ENCODE results near the gene GNA14. TPM values are rescaled to one million over a fixed set of nuclear protein-coding genes. Genes with fewer than 3 reads are reported as not detected.
A peak's percentile ranks its signal among the peaks of the same experiment; 100 is the strongest.

GNA14 gene
- total and polyA plus RNA-seq, 5 donors: 2.5 to 5.2 (median 4.3) TPM

DNA sequence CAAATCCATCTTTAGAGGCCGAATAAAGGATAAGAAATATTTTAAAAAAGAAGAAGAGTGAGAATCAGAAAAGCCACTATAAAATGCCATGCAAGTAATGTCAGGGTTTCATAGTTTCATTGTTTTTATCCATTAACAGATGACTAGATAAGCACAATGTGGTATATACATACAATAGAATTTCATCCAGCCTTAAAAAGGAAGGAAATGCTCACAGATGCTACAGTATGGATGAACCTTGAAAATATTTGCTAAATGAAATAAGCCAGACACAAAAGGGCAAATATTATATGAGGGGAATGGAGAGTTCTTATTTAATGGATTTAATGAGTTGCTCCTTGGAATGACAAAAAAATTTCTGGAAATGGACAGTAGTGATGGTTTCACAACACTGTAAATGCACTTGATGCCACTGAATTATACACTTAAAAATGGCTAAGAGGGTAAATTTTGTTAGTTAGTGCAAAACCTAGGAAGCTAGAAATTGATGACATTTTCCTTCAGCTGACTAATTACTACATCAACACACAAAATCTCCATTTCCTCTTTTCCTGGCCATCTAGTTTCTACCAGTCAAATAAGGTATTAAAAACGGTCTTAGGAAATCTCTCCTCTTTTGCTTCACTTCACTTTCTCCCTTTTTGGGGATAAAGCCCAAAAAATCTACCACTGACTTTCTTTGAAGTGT is 86.6 kb downstream of the GNA14 start:
- intact Hi-C loops (cut with DNase I): no loop called here
- no peaks in the 10 kb centered on the region for H3K27me3 ChIP-seq (ENCODE audit: control insufficient read depth, insufficient read depth)
- no peaks in the 10 kb centered on the region for H3K4me1 ChIP-seq (ENCODE audit: control insufficient read depth, insufficient read depth, low read length)
- no peaks in the 10 kb centered on the region for H3K9me3 ChIP-seq (ENCODE audit: control insufficient read depth, low read length)
- no peak overlapping the region for H3K4me3 ChIP-seq (ENCODE audit: low read length)
- WGBS: 76% methylated on average over 2 of the region's 2 CpGs
- ATAC-seq (no peak), DNase-seq (no peak)
- H3K27ac ChIP-seq (ENCODE audit: low read length): no peak overlapping the region

DNA sequence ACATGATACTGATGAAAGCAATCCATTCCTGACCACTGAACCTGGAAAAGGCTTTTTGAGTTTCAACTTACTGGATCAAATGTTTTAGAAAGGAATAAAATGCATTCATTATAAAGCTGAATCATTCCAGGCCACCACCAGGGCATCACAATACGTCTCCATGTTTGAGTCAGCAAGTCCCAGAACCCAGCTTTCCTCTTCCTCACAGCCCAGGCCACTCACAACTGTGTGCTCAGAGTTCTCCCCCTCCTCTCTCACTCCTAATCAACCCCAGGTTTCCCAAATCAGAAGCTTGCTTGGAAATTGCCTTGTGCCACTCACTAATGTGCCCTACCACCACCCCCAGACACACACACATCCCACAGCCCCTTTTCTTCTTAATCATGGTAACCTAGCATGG is 91.7 kb downstream of the GNA14 start:
- no peak for DNase-seq
- H3K4me1 ChIP-seq (ENCODE audit: control insufficient read depth, insufficient read depth, low read length): no peaks in the 10 kb centered on the region
- no peak overlapping the region for H3K4me3 ChIP-seq (ENCODE audit: low read length)
- no peak overlapping the region for H3K27ac ChIP-seq (ENCODE audit: low read length)
- 76% methylated on average over 1 of the region's 1 CpG for WGBS
- ATAC-seq: no peak
- no peaks in the 10 kb centered on the region for H3K27me3 ChIP-seq (ENCODE audit: control insufficient read depth, insufficient read depth)
- intact Hi-C loops (cut with DNase I): no loop called here
- H3K9me3 ChIP-seq (ENCODE audit: control insufficient read depth, low read length): no peaks in the 10 kb centered on the region

DNA sequence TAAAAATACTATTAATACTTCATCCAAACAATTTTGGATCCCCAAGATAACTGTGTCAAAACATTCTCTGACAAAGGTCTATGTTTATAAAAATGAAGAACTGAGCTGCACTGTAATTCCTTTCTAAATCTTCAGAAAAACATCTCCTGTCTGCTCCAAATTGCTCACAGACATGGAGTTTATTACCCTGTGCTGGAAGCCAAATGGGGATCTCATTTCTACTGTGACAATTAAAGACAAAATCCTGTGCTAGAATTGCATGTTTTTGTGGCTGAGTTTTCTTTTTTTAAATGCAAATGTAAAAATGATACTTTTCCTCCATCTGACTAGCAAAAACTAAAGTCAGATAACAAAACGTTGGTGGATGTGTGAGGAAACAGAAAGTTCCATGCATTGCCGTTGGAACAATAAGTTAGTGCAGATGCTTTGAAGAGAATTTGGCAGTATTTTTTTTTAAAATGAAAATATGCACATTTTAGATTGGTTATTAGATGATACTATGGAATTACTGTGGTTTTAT is 93.5 kb downstream of the GNA14 start:
- H3K27ac ChIP-seq (ENCODE audit: low read length): no peak overlapping the region
- 31% methylated on average over 2 of the region's 2 CpGs for WGBS

GRCh38 chr9:77547106-77547730 is 100.9 kb downstream of the GNA14 start:
- no peak overlapping the region for H3K4me3 ChIP-seq (ENCODE audit: low read length)
- H3K27me3 ChIP-seq (ENCODE audit: control insufficient read depth, insufficient read depth): no peaks in the 10 kb centered on the region
- intact Hi-C loops (cut with DNase I): no loop called here
- H3K4me1 ChIP-seq (ENCODE audit: control insufficient read depth, insufficient read depth, low read length): no peaks in the 10 kb centered on the region
- no peak for DNase-seq
- 66% methylated on average over 5 of the region's 5 CpGs for WGBS
- H3K27ac ChIP-seq (ENCODE audit: low read length): no peak overlapping the region
- no peaks in the 10 kb centered on the region for H3K9me3 ChIP-seq (ENCODE audit: control insufficient read depth, low read length)
- no peak for ATAC-seq

More for the DNA sequence above, 93.5 kb downstream of the GNA14 start:
- H3K9me3 ChIP-seq (ENCODE audit: control insufficient read depth, low read length): no peaks in the 10 kb centered on the region
- H3K4me3 ChIP-seq (ENCODE audit: low read length): no peak overlapping the region
- ATAC-seq (no peak), DNase-seq (no peak)
- H3K4me1 ChIP-seq (ENCODE audit: control insufficient read depth, insufficient read depth, low read length): no peaks in the 10 kb centered on the region
- intact Hi-C loops (cut with DNase I): no loop called here
- no peaks in the 10 kb centered on the region for H3K27me3 ChIP-seq (ENCODE audit: control insufficient read depth, insufficient read depth)

GRCh38 chr9:77546376-77546950 is 101.7 kb downstream of the GNA14 start:
- Histone ChIP-seq H3K27me3 (ENCODE audit: control insufficient read depth, insufficient read depth) (no peaks in the 10 kb centered on the region), H3K4me3 (ENCODE audit: low read length) (no peak overlapping the region), H3K27ac (ENCODE audit: low read length) (no peak overlapping the region), H3K4me1 (ENCODE audit: control insufficient read depth, insufficient read depth, low read length) (no peaks in the 10 kb centered on the region), H3K9me3 (ENCODE audit: control insufficient read depth, low read length) (no peaks in the 10 kb centered on the region)
- no peak for DNase-seq
- WGBS: 90% methylated on average over 5 of the region's 5 CpGs
- intact Hi-C loops (cut with DNase I): no loop called here
- no peak for ATAC-seq

GRCh38 chr9:77544546-77544945 is 103.6 kb downstream of the GNA14 start:
- no peaks in the 10 kb centered on the region for H3K4me1 ChIP-seq (ENCODE audit: control insufficient read depth, insufficient read depth, low read length)
- WGBS: 64% methylated on average over 3 of the region's 3 CpGs
- no peaks in the 10 kb centered on the region for H3K27me3 ChIP-seq (ENCODE audit: control insufficient read depth, insufficient read depth)
- no peaks in the 10 kb centered on the region for H3K9me3 ChIP-seq (ENCODE audit: control insufficient read depth, low read length)
- ATAC-seq (no peak), DNase-seq (no peak)
- H3K27ac ChIP-seq (ENCODE audit: low read length): no peak overlapping the region
- intact Hi-C loops (cut with DNase I): no loop called here
- H3K4me3 ChIP-seq (ENCODE audit: low read length): no peak overlapping the region

GRCh38 chr9:77543131-77543822 is 104.8 kb downstream of the GNA14 start:
- WGBS: 80% methylated on average over 7 of the region's 7 CpGs
- no peak for ATAC-seq
- H3K4me1 ChIP-seq (ENCODE audit: control insufficient read depth, insufficient read depth, low read length): no peaks in the 10 kb centered on the region

GRCh38 chr9:77541600-77541999 is 106.5 kb downstream of the GNA14 start:
- WGBS: 46% methylated on average over 1 of the region's 1 CpG
- Histone ChIP-seq H3K4me1 (ENCODE audit: control insufficient read depth, insufficient read depth, low read length) (no peaks in the 10 kb centered on the region), H3K9me3 (ENCODE audit: control insufficient read depth, low read length) (no peaks in the 10 kb centered on the region), H3K27me3 (ENCODE audit: control insufficient read depth, insufficient read depth) (no peaks in the 10 kb centered on the region), H3K4me3 (ENCODE audit: low read length) (no peak overlapping the region), H3K27ac (ENCODE audit: low read length) (no peak overlapping the region)
- DNase-seq (no peak), ATAC-seq (no peak)
- intact Hi-C loops (cut with DNase I): no loop called here

More at GRCh38 chr9:77543131-77543822, 104.8 kb downstream of the GNA14 start:
- DNase-seq: no peak
- Histone ChIP-seq H3K4me3 (ENCODE audit: low read length) (no peak overlapping the region), H3K27me3 (ENCODE audit: control insufficient read depth, insufficient read depth) (no peaks in the 10 kb centered on the region), H3K27ac (ENCODE audit: low read length) (no peak overlapping the region), H3K9me3 (ENCODE audit: control insufficient read depth, low read length) (no peaks in the 10 kb centered on the region)
- intact Hi-C loops (cut with DNase I): no loop called here

DNA sequence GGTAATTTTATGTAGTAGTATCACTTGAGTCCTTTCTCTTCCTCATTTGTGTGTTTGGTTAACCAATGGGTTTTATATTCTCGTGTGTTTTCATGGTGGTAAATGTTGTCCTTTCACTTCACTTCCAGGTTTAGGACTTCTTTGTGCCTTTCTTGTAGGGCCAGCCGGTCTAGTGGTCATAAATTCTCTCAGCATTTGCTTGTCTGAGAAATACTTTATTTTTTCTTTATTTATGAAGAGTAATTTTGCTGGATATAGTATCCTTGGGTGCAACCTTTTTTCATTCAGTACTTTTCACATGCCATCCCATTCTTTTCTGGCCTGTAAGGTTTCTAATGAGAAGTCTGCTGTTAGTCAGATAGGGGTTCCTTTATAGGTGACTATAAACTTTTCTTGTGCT is 107.1 kb downstream of the GNA14 start:
- Histone ChIP-seq H3K9me3 (ENCODE audit: control insufficient read depth, low read length) (no peaks in the 10 kb centered on the region), H3K27ac (ENCODE audit: low read length) (no peak overlapping the region), H3K4me1 (ENCODE audit: control insufficient read depth, insufficient read depth, low read length) (no peaks in the 10 kb centered on the region), H3K27me3 (ENCODE audit: control insufficient read depth, insufficient read depth) (no peaks in the 10 kb centered on the region), H3K4me3 (ENCODE audit: low read length) (no peak overlapping the region)
- 89% methylated on average over 2 of the region's 2 CpGs for WGBS
- no peak for ATAC-seq
- DNase-seq: no peak
- intact Hi-C loops (cut with DNase I): no loop called here

- no peak for DNase-seq
- Histone ChIP-seq H3K27me3 (ENCODE audit: control insufficient read depth, insufficient read depth) (no peaks in the 10 kb centered on the region), H3K9me3 (ENCODE audit: control insufficient read depth, low read length) (no peaks in the 10 kb centered on the region), H3K4me3 (ENCODE audit: low read length) (no peak overlapping the region), H3K4me1 (ENCODE audit: control insufficient read depth, insufficient read depth, low read length) (no peaks in the 10 kb centered on the region), H3K27ac (ENCODE audit: low read length) (no peak overlapping the region)
- intact Hi-C loops (cut with DNase I): no loop called here
- peak; percentile 65 to 91 for ATAC-seq
- 62% methylated on average over 7 of the region's 7 CpGs for WGBS
Observed at GRCh38 chr9:77534376-77535057, 113.6 kb downstream of the GNA14 start.
